C4-2B (cell line): ENCODE data around the gene RALB.
"Not testable (repeated sequence)": the region's sequence is repeated elsewhere in the genome, so short reads cannot be mapped to it uniquely, and the experiment has no call there.

ENCODE experiments used
- H3K27ac ChIP-seq: fragments of 450-650 bp; 2 replicates; pipeline ENCODE4 v1.5.1; 2017
- CTCF ChIP-seq: fragments of 450-650 bp; conservative IDR thresholded peaks from 2 replicates; pipeline ENCODE4 v1.5.1; 2017; ENCODE audit warnings: mild to moderate bottlenecking
- ZFX ChIP-seq: fragments of 450-650 bp; IDR thresholded peaks from 2 replicates; pipeline ENCODE4 v1.6.1; 2017

RALB gene

GRCh38 chr2:120308038-120308910, 55.6 kb downstream of the RALB start:
- TF ChIP-seq ZFX (no peak), CTCF (no peak)
- no peak overlapping the region for H3K27ac ChIP-seq

- TF ChIP-seq CTCF (no peak), ZFX (no peak)
- no peak overlapping the region for H3K27ac ChIP-seq
Observed at GRCh38 chr2:120310136-120310535, 57.5 kb downstream of the RALB start.

- H3K27ac ChIP-seq, result not testable (repeated sequence)
Observed at GRCh38 chr2:120310841-120311240, 58.2 kb downstream of the RALB start.

DNA sequence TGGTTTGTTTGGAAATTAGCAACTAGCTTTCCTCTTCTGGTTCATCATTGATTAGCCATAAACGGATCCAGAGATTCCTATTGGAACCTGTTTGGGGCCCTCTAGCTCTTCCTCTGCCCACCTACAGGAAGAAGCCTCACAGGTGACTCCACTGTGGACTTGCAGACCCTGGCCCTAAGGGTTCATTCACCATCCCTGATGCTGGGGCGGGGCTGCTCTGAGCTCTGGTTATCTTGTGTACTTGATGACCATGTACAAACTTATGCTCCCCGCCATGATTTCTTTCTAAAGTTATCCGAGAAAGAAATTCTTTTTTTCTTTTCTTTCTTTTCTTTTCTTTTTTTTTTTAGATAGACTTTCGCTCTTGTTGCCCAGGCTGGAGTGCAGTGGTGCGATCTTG, 59.4 kb downstream of the RALB start:
- H3K27ac ChIP-seq, result no peak overlapping the region
- TF ChIP-seq CTCF (no peak), ZFX (no peak)

DNA sequence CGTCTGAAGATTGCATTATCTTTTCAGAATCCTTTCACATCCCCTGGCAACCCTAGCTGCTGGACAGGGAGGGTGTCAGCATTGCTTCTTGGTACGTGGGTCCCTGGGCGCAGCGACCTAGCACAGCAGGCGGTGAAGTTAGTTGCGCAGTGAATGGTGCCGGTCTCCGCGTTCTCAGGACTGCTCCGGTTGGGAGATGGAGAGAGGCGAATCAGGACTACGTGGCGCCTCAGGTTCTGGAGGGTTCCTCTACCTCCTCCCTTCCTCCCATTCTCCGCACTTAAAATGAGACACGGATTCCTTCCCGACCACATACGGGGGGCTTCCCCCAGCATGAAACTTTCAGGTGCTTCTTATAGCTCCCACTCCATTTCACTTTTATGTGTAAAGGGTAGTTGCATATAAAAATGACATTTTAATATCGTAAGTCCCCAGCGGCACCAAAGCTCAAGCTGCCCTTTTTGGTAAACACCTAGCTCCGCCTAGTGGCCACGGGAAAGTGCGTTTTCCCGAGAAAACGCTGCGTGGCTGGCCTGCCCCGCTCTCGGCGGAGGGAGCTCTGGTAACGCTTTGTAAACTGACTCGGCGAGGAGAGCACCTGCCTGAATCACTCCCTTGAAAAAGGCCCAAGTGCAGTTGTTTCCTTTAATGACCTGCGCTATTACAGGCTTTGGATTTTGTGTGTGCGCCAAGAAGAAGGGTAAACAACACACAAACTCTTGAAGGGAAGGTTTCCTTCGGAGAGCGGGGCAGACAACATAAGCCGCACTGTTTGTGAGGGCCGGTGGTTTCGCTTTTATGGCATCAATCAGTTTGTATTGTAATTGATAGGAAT, 60.4 kb downstream of the RALB start:
- TF ChIP-seq ZFX, result no peak
- TF ChIP-seq CTCF, result peak; percentile 96
- peak overlapping the region; percentile 44 for H3K27ac ChIP-seq

DNA sequence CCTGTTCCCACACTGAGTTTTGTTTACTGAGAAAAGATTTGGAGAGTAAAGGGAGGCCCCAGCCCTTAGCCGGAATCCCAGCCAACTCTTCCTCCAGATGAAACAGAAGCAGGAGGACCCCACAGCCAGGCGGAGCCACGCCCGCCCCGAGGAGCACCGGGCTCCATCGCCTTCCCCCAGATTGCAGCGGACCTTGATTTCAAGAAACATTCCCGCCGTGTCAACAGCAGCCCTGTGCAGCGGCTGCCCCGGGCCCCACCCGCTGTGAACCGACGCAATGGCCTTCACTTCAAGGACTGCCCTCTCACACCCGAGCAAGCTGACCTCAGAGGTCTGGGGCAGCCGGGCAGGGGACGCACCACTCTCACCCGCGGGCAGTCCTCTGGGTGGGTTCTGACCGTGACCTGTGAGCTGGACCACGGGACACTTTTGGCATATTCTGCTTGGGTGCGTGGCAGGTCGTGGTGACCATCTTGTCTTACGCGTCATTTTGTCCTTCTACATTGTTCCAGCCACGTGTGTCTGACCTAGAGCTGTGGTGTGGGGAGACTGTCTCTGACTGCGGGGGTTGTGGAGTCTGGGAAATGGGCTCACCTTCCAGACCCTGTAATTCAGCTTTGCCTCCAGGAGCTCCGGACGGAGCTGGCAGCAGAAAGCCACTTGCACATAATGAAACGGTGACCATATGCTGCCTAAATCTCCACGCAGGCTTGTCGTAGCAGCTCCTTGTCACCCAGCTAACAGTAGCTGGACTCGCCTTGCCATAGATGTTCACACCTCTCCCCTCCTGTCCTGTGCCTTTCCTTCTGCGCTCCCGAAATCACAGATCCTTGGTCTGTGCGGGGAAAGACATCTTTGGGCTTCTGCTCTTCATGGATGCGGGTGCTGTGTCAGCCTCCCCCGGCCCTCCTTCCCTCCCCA, 61.3 kb downstream of the RALB start:
- no peak for TF ChIP-seq ZFX
- no peak for TF ChIP-seq CTCF
- peak overlapping the region; percentile 44 for H3K27ac ChIP-seq

GRCh38 chr2:120314690-120315366, 62.2 kb downstream of the RALB start:
- no peak for TF ChIP-seq ZFX
- TF ChIP-seq CTCF, result no peak
- no peak overlapping the region for H3K27ac ChIP-seq
